WERI-Rb-1 (cell line): ENCODE measurements around the gene WASHC1.
"Not testable (repeated sequence)": the region's sequence is repeated elsewhere in the genome, so short reads cannot be mapped to it uniquely, and the experiment has no call there.

ENCODE experiments used
- DNase-seq: peaks from one replicate; pipeline ENCODE4 v3.0.0-alpha.2; 2020
- H3K27ac ChIP-seq: fragments of 250-450 bp; sonication (Bioruptor Pico); 2 replicates; pipeline ENCODE4 v1.5.1; 2020; ENCODE audit warnings: mild to moderate bottlenecking, moderate library complexity
- H3K27me3 ChIP-seq: fragments of 250-450 bp; sonication (Bioruptor Pico); 2 replicates; pipeline ENCODE4 v1.5.1; 2021; ENCODE audit warnings: mild to moderate bottlenecking, low read depth, moderate library complexity; ENCODE audit not compliant: insufficient read depth, severe bottlenecking
- H3K36me3 ChIP-seq: fragments of 250-450 bp; sonication (Bioruptor Pico); 2 replicates; pipeline ENCODE4 v1.5.1; 2020; ENCODE audit warnings: mild to moderate bottlenecking, moderate library complexity
- H3K4me3 ChIP-seq: 2 replicates; pipeline ENCODE4 v1.5.1; 2011; ENCODE audit warnings: low read depth, mild to moderate bottlenecking, control low read depth, low read length
- H3K9me3 ChIP-seq: fragments of 250-450 bp; sonication (Bioruptor Pico); 2 replicates; pipeline ENCODE4 v1.5.1; 2021; ENCODE audit warnings: mild to moderate bottlenecking, moderate library complexity; ENCODE audit not compliant: severe bottlenecking

The WASHC1 gene, protein sequence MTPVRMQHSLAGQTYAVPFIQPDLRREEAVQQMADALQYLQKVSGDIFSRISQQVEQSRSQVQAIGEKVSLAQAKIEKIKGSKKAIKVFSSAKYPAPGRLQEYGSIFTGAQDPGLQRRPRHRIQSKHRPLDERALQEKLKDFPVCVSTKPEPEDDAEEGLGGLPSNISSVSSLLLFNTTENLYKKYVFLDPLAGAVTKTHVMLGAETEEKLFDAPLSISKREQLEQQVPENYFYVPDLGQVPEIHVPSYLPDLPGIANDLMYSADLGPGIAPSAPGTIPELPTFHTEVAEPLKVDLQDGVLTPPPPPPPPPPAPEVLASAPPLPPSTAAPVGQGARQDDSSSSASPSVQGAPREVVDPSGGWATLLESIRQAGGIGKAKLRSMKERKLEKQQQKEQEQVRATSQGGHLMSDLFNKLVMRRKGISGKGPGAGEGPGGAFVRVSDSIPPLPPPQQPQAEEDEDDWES

GRCh38 chr9:29356-29755 lies at the start of gene WASHC1:
TSS of gene WASHC1 (minus strand) at chr9:29456. CDS start at chr9:24999, 4,457 bp downstream.
- DNase-seq, H3K36me3 ChIP-seq, H3K27ac ChIP-seq, H3K27me3 ChIP-seq, H3K9me3 ChIP-seq: not testable (repeated sequence)
- peak within 1 kb of the TSS; percentile 43 for H3K4me3 ChIP-seq

DNA sequence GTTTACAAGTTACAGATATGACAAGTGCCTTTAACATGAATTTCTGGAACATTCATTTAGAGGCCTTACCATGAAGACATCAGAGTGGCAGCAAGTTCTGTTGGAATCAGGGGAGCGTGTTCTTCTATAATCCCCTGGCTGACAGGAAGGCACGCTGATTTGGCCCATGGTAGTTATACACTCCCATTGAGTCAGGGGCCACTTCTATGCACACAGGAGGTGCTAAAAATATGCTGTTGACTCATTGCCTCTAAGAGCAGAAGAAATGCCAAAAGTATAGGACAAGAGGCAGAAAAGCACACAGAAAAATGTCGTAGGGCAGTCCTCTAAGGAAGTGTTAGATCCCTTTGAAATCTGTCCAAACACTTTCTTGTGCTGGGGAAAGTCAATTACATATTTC lies 49.1 kb upstream of the WASHC1 start:
- not testable (repeated sequence) for H3K27ac ChIP-seq, DNase-seq, H3K9me3 ChIP-seq, H3K27me3 ChIP-seq, H3K36me3 ChIP-seq, H3K4me3 ChIP-seq

DNA sequence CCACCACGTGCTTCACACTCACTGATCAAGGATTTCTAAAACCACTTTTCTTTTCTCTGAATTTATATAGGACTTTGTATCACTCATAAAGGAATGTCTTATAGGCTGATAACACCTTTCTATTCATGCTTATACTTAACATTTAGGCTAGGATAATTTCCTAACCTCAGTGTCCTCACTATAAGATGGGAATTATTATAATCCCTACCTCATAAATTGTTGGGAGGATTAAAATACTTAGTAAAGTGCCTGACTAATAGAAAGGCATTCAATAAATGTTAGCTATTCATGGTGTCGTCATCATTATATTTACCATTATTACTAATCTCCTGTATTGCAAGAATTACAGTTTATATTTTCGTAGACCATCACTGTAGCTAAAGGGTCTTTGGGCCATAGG lies 47.1 kb upstream of the WASHC1 start:
- not testable (repeated sequence) for H3K27me3 ChIP-seq, DNase-seq, H3K36me3 ChIP-seq, H3K9me3 ChIP-seq, H3K27ac ChIP-seq, H3K4me3 ChIP-seq

DNA sequence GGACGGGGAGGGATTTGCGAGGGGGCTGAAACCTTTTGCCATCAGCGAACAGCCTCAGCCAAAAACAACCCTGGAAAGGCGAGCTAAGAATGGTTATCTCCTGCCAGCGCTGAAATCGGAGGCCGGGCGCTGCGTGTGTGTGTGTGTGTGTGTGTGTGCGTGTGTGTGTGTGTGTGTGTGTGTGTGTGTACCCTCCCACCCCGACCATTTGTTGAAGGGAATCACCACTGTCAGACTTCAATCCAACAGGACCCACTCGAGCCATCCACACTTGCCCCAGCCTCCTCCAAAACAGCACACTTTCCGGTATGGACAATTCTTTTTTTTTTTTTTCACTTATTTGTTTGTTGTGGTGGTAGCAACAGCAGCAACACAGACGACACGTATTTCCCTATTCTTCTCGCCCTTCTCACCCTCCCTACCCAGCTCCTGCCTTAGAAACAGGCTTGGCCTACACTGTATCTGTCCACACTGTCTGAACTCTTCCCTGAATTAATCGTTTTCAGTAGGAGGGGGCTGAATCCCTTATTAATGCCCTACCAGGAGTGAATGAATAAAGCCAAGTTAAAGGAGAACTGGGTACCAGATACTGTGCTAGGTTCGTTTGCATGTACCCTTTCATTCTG lies 44.8 kb upstream of the WASHC1 start:
- H3K9me3 ChIP-seq, H3K27me3 ChIP-seq, DNase-seq, H3K27ac ChIP-seq, H3K4me3 ChIP-seq, H3K36me3 ChIP-seq: not testable (repeated sequence)

GRCh38 chr9:73076-73899 lies 44.0 kb upstream of the WASHC1 start:
- not testable (repeated sequence) for H3K36me3 ChIP-seq, H3K9me3 ChIP-seq, H3K27ac ChIP-seq, H3K27me3 ChIP-seq
- peak overlapping the region; percentile 41 for H3K4me3 ChIP-seq
- DNase-seq, result peak; percentile 25

DNA sequence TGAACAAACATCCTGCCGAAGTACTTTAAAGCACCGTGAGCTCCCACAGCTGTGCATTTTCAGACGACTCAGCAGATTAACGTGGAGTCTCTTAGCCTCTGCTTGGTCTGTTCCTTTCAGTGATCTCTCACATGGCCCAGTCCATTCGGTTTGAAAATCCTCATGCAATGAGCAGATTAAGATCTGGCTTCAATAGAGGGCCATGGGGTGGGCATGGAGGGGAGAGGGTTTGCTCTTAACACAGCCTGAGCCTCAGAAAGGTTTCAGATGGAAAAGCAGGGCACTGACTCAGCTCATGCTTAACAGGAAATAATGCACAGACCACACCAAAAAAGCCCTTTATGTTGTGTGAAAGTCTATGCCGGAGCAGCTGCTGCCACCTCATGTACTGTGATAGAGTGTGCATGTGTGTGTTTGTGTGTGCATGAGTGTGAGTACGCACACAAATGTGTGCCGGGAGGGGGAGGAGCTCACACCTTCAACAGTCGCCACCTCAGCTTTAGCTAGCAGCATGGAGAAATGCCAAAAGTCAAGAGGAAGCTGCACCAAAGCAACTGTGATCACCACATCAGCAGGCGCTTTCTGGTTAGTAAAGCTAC lies 33.9 kb upstream of the WASHC1 start:
- not testable (repeated sequence) for H3K4me3 ChIP-seq, H3K27me3 ChIP-seq, H3K9me3 ChIP-seq, H3K27ac ChIP-seq, H3K36me3 ChIP-seq
- peak; percentile 22 for DNase-seq

- not testable (repeated sequence) for H3K36me3 ChIP-seq, H3K27ac ChIP-seq, H3K9me3 ChIP-seq, H3K4me3 ChIP-seq, DNase-seq, H3K27me3 ChIP-seq
Measured at GRCh38 chr9:52678-53077, 23.4 kb upstream of the WASHC1 start.

DNA sequence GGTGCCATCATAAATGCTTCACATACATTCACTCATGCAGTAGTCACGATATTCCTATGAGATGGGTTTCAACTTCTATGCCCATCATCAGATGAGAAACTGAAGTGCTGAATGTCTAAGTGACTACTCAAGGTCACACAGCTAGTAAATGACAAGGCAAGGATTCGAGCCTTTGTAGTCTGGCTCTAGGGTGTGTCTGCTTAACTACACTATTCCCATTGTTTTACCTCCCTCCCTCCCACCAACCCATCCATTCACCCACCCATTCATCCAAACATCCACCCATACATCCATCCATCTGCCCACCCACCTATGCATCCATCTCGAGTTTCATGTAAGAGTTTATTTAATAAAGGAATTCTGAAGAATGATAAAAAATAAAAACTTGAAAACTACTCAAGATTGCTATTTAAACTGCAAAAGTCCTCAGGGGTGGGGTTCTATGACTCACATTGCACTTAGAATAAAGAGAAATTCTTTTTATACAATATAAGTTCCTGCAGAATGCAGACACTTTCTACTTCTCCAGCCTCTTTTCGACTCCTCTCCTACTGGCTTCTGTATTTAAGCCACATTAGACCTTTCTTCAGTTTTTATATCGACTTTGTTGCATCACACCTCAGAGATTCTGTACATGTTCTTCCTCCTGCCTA lies 19.1 kb upstream of the WASHC1 start:
- H3K27me3 ChIP-seq, H3K27ac ChIP-seq, DNase-seq, H3K9me3 ChIP-seq, H3K36me3 ChIP-seq, H3K4me3 ChIP-seq: not testable (repeated sequence)

- H3K4me3 ChIP-seq, H3K9me3 ChIP-seq, DNase-seq, H3K36me3 ChIP-seq, H3K27ac ChIP-seq, H3K27me3 ChIP-seq: not testable (repeated sequence)
Measured at GRCh38 chr9:46639-47271, 17.5 kb upstream of the WASHC1 start.

GRCh38 chr9:46164-46563 lies 16.9 kb upstream of the WASHC1 start:
- DNase-seq, result not testable (repeated sequence)

GRCh38 chr9:45180-45878 lies 16.1 kb upstream of the WASHC1 start:
- not testable (repeated sequence) for H3K4me3 ChIP-seq, H3K36me3 ChIP-seq, H3K9me3 ChIP-seq, H3K27ac ChIP-seq, H3K27me3 ChIP-seq, DNase-seq

More at GRCh38 chr9:46164-46563, 16.9 kb upstream of the WASHC1 start:
- H3K9me3 ChIP-seq, H3K27me3 ChIP-seq, H3K36me3 ChIP-seq, H3K27ac ChIP-seq, H3K4me3 ChIP-seq: not testable (repeated sequence)

DNA sequence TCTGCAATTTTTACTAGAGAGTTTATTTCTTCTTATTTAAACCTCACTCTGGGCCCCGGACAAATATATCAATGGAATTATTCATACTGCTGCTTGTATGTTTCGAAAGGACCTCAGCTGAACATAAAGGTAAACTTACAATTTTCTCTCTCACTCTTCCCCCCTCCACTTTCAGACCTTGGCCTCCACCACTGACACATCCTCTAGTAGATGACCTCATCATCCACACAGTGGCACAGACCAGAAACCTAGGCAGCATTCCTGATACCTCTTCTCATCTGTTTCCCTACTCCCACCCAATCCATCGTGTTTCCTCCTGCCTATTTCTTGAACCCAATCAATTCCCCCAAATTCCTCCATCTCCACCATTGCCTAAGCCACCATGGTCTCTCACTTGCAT lies 15.2 kb upstream of the WASHC1 start:
- DNase-seq, H3K36me3 ChIP-seq, H3K4me3 ChIP-seq, H3K9me3 ChIP-seq, H3K27me3 ChIP-seq, H3K27ac ChIP-seq: not testable (repeated sequence)

- H3K4me3 ChIP-seq, H3K27ac ChIP-seq, H3K9me3 ChIP-seq, H3K36me3 ChIP-seq, H3K27me3 ChIP-seq, DNase-seq: not testable (repeated sequence)
Measured at GRCh38 chr9:43636-44035, 14.4 kb upstream of the WASHC1 start.
